ENCODE measurements around the gene GJB3. TPM values are rescaled to one million over a fixed set of nuclear protein-coding genes. Genes with fewer than 3 reads are reported as not detected.

The GJB3 gene
- total RNA-seq (2022; extraction: Qiagen RNA extraction; ENCODE audit: low read depth), result 3.6 to 9.0 TPM (median 6.3 TPM) in 5 replicates

DNA sequence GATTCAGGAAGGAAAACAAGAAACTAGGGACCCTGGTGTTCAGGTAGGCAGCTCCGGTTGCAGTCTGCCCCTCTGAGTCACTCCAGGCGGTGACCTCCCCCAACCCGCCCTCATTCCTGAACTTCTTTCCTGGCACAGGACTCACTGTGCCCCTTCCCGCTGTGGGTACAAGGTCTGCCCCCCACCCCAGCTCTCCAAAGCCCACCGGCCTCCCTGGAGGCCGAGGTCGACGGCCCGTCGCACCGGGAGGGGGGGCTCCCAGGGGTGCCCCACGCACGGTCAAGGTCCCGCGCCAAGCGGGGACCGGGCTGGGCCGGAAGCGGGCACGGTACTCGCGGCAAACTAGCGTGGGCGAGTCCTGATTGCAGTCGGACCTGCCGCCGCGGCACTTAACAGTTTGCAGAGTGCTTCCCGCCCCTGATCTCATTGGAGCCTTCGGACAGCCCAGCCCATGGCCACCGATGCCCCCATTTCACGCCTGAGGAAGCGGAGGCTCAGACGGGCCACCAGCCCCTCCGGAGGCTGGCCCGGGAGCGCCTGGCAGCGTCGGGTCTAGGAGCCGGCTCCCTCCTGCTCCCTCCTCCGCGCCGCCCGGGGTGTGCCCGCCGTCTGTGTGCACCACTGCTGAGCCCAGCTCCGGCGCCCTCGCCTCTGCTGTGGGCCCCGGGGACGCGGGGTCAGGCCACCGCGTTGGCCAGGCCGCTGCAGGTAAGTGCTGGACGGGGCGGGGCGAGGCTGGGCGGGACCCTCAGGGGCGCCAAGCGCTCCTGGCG lies at the start of gene GJB3:
Gene GJB3, plus strand, starts transcription at position 144 of the 773 bp plus-strand sequence. CDS start 3,549 bp downstream, outside the sequence.

DNA sequence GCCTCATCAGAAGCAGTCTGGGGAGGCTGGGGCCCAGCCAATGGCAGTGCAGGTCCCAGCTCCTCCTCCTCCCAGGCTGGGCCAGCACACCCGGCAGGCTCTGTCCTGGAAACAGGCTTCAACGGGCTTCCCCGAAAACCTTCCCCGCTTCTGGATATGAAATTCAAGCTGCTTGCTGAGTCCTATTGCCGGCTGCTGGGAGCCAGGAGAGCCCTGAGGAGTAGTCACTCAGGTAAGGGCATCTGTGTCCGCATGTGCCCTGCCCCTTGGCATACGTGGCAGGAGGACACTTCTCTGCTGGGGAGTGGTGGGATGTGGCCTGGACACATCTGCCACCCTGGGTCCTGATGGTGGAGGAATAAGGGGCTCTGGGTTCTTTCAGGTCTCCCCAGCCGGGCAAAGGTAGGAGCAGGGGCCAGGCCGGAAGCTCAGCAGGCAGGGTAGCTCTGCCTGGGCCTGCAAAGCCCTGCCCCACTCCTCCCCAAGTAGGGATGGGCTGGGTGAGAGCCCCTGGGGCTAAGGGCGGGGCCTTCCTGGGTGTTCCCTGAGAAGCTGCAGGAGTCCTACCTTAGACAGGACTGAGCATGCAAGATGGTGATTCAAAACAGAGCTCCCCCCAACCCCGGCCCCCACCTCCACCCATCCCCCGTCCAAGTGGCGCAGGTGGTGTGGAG lies 25.9 kb upstream of the GJB3 start, which contains the start of gene GJB5:
Gene GJB5, plus strand, starts transcription at position 84 of the 674 bp plus-strand sequence. CDS start 2,284 bp downstream, outside the sequence.

DNA sequence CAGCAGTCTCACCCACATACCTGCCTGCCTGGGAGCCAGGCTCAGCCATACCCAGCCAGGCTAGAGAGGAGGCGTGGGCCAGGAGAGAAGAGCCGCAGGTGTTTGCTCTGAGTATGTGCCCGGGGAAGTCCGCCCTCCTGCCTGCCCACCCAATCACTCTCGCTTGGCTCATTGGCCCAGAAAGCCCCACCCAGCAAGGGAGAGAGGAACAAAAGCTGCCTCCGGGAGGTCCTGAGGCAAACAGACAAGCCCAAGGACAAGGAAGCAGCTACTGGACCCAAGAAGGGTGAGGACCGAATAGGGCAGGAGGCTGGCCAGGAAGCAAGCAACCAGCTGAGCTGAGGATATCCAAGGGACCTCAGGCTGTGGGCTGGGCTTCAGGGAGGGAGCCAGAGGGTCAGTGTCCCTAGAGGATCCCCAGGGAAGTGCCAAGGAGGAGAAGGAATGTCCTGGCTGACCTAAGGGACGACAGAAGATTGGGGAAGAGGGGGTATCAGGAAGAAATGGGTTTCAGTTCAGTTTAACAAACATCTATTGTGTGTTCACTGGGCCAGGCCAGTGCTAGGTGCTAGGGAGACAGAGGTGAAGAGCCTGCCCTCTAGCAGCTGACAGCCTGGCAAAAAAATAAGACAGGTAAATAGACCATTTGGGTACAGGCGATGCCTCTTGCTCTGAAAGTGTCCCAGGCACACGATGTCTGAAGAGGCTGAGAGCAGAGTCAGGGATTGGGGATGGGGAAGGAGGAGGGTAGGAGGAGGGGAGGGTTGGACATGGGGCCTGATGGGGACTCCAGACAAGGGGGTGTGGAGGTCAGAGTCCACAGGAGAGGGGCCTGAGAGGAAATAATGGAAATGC lies 21.3 kb upstream of the GJB3 start, which contains the start of gene GJB4:
Gene GJB4, plus strand, starts transcription at position 238 of the 855 bp plus-strand sequence. CDS start 1,515 bp downstream, outside the sequence.

DNA sequence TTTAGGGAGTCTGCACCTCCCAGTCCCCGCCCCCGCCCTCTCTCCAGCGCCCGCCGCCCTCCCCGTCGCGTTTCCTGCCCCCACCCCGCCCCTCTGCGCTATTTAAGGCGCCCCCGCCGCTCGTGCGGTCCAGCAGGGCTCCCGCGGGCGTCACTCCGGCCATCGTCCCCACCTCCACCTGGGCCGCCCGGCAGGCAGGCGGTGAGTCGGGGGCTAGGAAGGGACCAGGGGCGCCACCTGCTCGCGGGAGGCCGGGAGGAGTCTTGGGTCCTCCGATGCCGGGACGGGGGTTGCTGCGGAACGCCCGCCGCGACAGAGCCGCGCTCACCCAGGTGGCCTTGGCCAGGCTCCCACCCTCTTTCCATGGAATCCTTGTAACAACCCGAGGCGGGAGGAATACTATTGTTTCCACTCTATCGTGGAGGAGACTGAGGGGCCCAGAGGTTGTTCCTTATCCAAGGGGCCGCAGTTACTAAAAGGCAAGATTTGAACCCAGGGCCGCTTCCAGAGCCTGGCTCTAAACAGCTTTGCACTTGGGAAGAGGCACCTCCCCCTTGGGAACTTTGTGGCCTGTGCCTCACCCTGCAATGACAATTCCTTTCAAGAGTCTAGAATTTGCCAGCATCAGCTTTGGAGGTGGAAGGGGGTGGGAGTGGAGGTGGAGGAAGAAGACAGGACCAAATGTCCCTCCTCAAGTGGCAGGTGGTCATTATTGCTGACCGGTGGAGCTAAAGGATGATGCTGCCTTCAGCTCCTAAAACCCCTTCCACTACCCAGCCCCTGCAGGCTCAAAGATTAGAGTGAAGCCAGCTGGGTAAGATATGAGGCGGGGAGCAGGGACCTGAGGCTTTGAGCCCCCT lies 12.1 kb downstream of the GJB3 start, which contains the start of gene GJA4:
Gene GJA4, plus strand, starts transcription at position 132 of the 860 bp plus-strand sequence. CDS start 1,215 bp downstream, outside the sequence.

Other genes starting within 250 kb of the GJB3 start
- gene GJB5, start 26.2 kb upstream of the GJB3 start, total RNA-seq (2022; extraction: Qiagen RNA extraction; ENCODE audit: low read depth), result 0.07 TPM in 1 of 5 replicates, not detected in the others
- gene GJB4, start 21.5 kb upstream of the GJB3 start, total RNA-seq (2022; extraction: Qiagen RNA extraction; ENCODE audit: low read depth), result 0.07 to 0.13 TPM (median 0.13 TPM) in 3 of 5 replicates, not detected in the others
- gene GJA4, start 11.8 kb downstream of the GJB3 start, total RNA-seq (2022; extraction: Qiagen RNA extraction; ENCODE audit: low read depth), result not detected in 5 replicates
- gene SMIM12, start 78.5 kb downstream of the GJB3 start, total RNA-seq (2022; extraction: Qiagen RNA extraction; ENCODE audit: low read depth), result 44.4 to 55.5 TPM (median 54.0 TPM) in 5 replicates
- gene DLGAP3, start 148.4 kb downstream of the GJB3 start, total RNA-seq (2022; extraction: Qiagen RNA extraction; ENCODE audit: low read depth), result 0.17 to 0.25 TPM (median 0.19 TPM) in 5 replicates
- gene TMEM35B, start 204.1 kb downstream of the GJB3 start, total RNA-seq (2022; extraction: Qiagen RNA extraction; ENCODE audit: low read depth), result 13.9 to 18.8 TPM (median 15.4 TPM) in 5 replicates

Measured in A549 treated with RU486 at 1 μM for 4 hours (cell line).